Breast epithelium (tissue), 4 donors: ENCODE results near the gene PLPPR3. TPM values are rescaled to one million over a fixed set of nuclear protein-coding genes. Genes with fewer than 3 reads are reported as not detected.
A peak's percentile ranks its signal among the peaks of the same experiment; 100 is the strongest.

ENCODE experiments used
- DNase-seq, 2 donors: peaks; one replicate each; pipeline ENCODE4 v3.0.0-alpha.2; 2019; ENCODE audit warnings: low spot score in 2 of 2
- H3K27ac ChIP-seq, 2 donors: fragments of 200-600 bp; sonication (generic) in 1 of 2; one replicate each; pipeline ENCODE4 v1.5.1; 2016 to 2019; ENCODE audit warnings: mild to moderate bottlenecking in 1 of 2
- H3K27me3 ChIP-seq, 2 donors: fragments of 200-600 bp; sonication (generic) in 1 of 2; one replicate each; pipeline versions ENCODE4 v1.5.1 to v1.6.0; 2017 to 2019; ENCODE audit warnings: control low read depth in 1 of 2, mild to moderate bottlenecking in 1 of 2
- H3K36me3 ChIP-seq: fragments of 200-600 bp; one replicate; pipeline ENCODE4 v1.5.1; 2019
- H3K4me1 ChIP-seq, 2 donors: fragments of 200-600 bp; sonication (generic); one replicate each; pipeline ENCODE4 v1.5.1; 2016 to 2019; ENCODE audit warnings: control low read depth in 1 of 2
- H3K4me3 ChIP-seq, 3 donors: fragments of 200-600 bp; sonication (generic); 1 replicate in 2 of 3; 2 replicates in 1 of 3; pipeline ENCODE4 v1.5.1; 2016 to 2019; ENCODE audit warnings: mild to moderate bottlenecking in 3 of 3, moderate library complexity in 2 of 3
- H3K9me3 ChIP-seq, 2 donors: fragments of 200-600 bp; sonication (generic) in 1 of 2; one replicate each; pipeline ENCODE4 v1.5.1; 2016 to 2019; ENCODE audit warnings: control low read depth in 1 of 2
- POLR2A ChIP-seq: fragments of 450-650 bp; IDR thresholded peaks from one replicate; pipeline ENCODE4 v1.6.1; 2016; ENCODE audit warnings: antibody characterized with exemption, mild to moderate bottlenecking, moderate library complexity
- POLR2AphosphoS5 ChIP-seq, 3 donors: sonication (generic); formaldehyde crosslinking; IDR thresholded peaks; one replicate each; pipeline ENCODE4 v1.6.1; 2017; ENCODE audit warnings: antibody characterized with exemption in 3 of 3
- intact Hi-C: fragments of 100-400 bp; cut with DNase I; formaldehyde crosslinking; loops from one replicate; pipeline ENCODE4 v1.15.1; 2023; ENCODE audit warnings: low total_unique reads
- total RNA-seq, 3 donors: library from RNA; depleted of rRNA; stranded (reverse); fragments of >200 nt; gene quantifications; one replicate each; pipeline ENCODE4 v1.1.0, GENCODE V29; 2016
- TF ChIP-seq, protein P1 (sequence below), 3 donors: fragments of 450-650 bp; IDR thresholded peaks; one replicate each; pipeline ENCODE4 v1.5.1; 2016 to 2017; ENCODE audit warnings: antibody characterized with exemption in 3 of 3, mild to moderate bottlenecking in 3 of 3, moderate library complexity in 3 of 3

The PLPPR3 gene
- total RNA-seq, 3 donors from 2014 or later: 6.9 to 9.1 TPM; not detected in 1

GRCh38 chr19:803686-804418, 17.9 kb downstream of the PLPPR3 start:
- Histone ChIP-seq H3K36me3 (peaks cover 20% of the 10 kb centered on the region), H3K4me1 (peaks cover 29 to 46% of the 10 kb centered on the region in 2 donors), H3K4me3 (no peak overlapping the region), H3K27ac (no peak overlapping the region), H3K9me3 (no peaks in the 10 kb centered on the region), H3K27me3 (no peaks in the 10 kb centered on the region)
- no peak for DNase-seq
- TF ChIP-seq POLR2AphosphoS5 (IDR thresholded peaks at IDR 0.05) (no peak), POLR2A (no peak)
- TF ChIP-seq, protein P1, sequence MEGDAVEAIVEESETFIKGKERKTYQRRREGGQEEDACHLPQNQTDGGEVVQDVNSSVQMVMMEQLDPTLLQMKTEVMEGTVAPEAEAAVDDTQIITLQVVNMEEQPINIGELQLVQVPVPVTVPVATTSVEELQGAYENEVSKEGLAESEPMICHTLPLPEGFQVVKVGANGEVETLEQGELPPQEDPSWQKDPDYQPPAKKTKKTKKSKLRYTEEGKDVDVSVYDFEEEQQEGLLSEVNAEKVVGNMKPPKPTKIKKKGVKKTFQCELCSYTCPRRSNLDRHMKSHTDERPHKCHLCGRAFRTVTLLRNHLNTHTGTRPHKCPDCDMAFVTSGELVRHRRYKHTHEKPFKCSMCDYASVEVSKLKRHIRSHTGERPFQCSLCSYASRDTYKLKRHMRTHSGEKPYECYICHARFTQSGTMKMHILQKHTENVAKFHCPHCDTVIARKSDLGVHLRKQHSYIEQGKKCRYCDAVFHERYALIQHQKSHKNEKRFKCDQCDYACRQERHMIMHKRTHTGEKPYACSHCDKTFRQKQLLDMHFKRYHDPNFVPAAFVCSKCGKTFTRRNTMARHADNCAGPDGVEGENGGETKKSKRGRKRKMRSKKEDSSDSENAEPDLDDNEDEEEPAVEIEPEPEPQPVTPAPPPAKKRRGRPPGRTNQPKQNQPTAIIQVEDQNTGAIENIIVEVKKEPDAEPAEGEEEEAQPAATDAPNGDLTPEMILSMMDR (IDR thresholded peaks at IDR 0.05): no peak
- intact Hi-C loops: no loop called here

- H3K27me3 ChIP-seq: no peaks in the 10 kb centered on the region
- peaks cover 15% of the 10 kb centered on the region for H3K36me3 ChIP-seq
- H3K9me3 ChIP-seq: no peaks in the 10 kb centered on the region
- intact Hi-C loops: no loop called here
- H3K4me1 ChIP-seq: peaks cover 31 to 48% of the 10 kb centered on the region in 2 donors
- peak overlapping the region in 2 of 3 donors; percentile 20 to 50 for H3K4me3 ChIP-seq
- no peak for DNase-seq
- TF ChIP-seq POLR2A: no peak
- TF ChIP-seq POLR2AphosphoS5 (IDR thresholded peaks at IDR 0.05): no peak
- TF ChIP-seq, protein P1 (IDR thresholded peaks at IDR 0.05): no peak
- H3K27ac ChIP-seq: peak overlapping the region; percentile 61 to 100
These were observed 18.6 kb downstream of the PLPPR3 start for GRCh38 chr19:803099-803561.

DNA sequence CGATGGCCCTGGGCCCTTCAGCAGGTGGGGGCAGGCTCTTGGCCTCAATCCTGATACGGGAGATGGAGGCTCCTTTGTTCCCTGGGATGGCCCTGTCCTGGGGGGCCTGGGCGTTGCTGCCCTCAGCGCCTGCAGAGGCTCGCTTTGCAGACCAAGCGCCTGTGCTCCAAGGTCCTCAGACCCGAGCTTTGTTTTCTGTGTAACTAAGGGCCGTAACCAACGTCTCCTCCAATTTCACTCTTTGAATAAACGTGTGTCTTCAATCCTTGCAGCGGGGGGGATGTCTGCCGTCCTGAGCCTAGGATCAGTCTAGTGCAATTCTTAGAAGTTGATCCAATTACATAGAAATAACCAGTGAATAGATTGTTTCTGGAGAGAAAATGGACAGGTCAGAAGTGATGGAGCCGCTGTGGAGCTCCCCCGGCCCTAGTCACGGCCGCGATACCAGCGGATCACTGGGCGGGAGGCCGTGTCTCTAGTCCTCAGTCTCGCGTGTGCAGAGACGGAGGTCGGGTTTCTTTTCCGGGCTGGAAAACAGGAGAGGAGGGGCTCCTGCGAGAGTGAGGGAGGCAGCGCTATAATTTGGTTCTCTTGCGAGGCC, 19.2 kb downstream of the PLPPR3 start:
- no peaks in the 10 kb centered on the region for H3K27me3 ChIP-seq
- intact Hi-C loops: no loop called here
- DNase-seq: no peak
- H3K4me1 ChIP-seq: peaks cover 31 to 48% of the 10 kb centered on the region in 2 donors
- TF ChIP-seq POLR2A (no peak), POLR2AphosphoS5 (IDR thresholded peaks at IDR 0.05) (no peak)
- TF ChIP-seq, protein P1 (IDR thresholded peaks at IDR 0.05): no peak
- no peaks in the 10 kb centered on the region for H3K9me3 ChIP-seq
- peaks cover 15% of the 10 kb centered on the region for H3K36me3 ChIP-seq
- peak overlapping the region; percentile 1 to 83 (median 20) for H3K4me3 ChIP-seq
- H3K27ac ChIP-seq: peak overlapping the region; percentile 85 to 100

- Histone ChIP-seq H3K27me3 (no peaks in the 10 kb centered on the region), H3K9me3 (no peaks in the 10 kb centered on the region), H3K4me1 (peaks cover 31 to 48% of the 10 kb centered on the region in 2 donors), H3K36me3 (peaks cover 15% of the 10 kb centered on the region), H3K4me3 (peak overlapping the region in 2 of 3 donors; percentile 20 to 83), H3K27ac (peak overlapping the region; percentile 85 to 100)
- intact Hi-C loops: no loop called here
- TF ChIP-seq POLR2A (no peak), POLR2AphosphoS5 (IDR thresholded peaks at IDR 0.05) (peak in 1 of 3 donors; percentile 48)
- TF ChIP-seq, protein P1 (IDR thresholded peaks at IDR 0.05): no peak
- peak in 1 of 2 donors; percentile 48 for DNase-seq
These were observed 19.8 kb downstream of the PLPPR3 start for GRCh38 chr19:801861-802497.
